ENCODE results near the gene PDE7B. TPM values are rescaled to one million over a fixed set of nuclear protein-coding genes. Genes with fewer than 3 reads are reported as not detected.

PDE7B gene
- total and polyA plus RNA-seq, 9 of the 15 experiments (the other 6 are each of a cell fraction or from before 2014, with no cell fraction given) = 0.01 TPM; not detected in 8

DNA sequence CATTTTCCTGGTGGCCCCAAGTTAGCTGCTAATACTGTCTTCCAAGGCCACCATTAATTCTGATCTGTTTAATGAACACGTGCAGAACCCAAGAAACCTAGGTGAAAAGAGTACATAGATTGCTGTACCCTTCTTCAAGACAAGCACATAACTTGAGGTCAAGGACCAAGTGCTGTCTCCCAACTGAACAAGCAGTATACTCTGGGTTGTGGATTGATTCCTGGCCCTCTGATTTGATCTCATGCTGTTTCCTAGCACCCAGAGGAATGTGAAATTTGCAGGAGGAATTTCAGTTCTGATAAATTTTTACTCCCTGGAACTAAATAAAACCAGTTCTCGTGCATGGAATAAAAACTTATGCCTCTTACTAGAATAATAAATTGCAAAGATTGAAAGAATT lies 323.0 kb downstream of the PDE7B start:
- H3K4me2 ChIP-seq (ENCODE audit: insufficient read depth, low read length) = no peak overlapping the region
- no peak for FAIRE-seq
- no peak overlapping the region for H3K27ac ChIP-seq (ENCODE audit: extremely low read depth, low read depth, low read length)
- no peaks in the 10 kb centered on the region for H3K9me3 ChIP-seq (replicated peaks; ENCODE audit: control insufficient read depth, insufficient read depth, low read depth, low read length)
- TF ChIP-seq FOXK2 (conservative IDR thresholded peaks at IDR 0.05 in 1 of 2, IDR thresholded peaks at IDR 0.05 in 1 of 2; ENCODE audit: low read depth in 2 of 2) (no peak), STAG1 (CRISPR knock-in tag; IDR thresholded peaks at IDR 0.05; ENCODE audit: borderline replicate concordance) (no peak), TEAD2 (tag; IDR thresholded peaks at IDR 0.05) (no peak), ZNF644 (tag; IDR thresholded peaks at IDR 0.05; ENCODE audit: low read depth) (no peak), ZNF12 (CRISPR knock-in tag; IDR thresholded peaks at IDR 0.05) (no peak), CHD2 (IDR thresholded peaks at IDR 0.05; ENCODE audit: low read depth, low read length) (no peak), BCL6 (CRISPR knock-in tag; IDR thresholded peaks at IDR 0.05) (no peak), TARDBP (IDR thresholded peaks at IDR 0.05) (no peak)
- TF ChIP-seq, protein P1, sequence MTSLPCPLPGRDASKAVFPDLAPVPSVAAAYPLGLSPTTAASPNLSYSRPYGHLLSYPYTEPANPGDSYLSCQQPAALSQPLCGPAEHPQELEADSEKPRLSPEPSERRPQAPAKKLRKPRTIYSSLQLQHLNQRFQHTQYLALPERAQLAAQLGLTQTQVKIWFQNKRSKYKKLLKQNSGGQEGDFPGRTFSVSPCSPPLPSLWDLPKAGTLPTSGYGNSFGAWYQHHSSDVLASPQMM (CRISPR knock-in tag; IDR thresholded peaks at IDR 0.05) = no peak
- TF ChIP-seq, protein P2, sequence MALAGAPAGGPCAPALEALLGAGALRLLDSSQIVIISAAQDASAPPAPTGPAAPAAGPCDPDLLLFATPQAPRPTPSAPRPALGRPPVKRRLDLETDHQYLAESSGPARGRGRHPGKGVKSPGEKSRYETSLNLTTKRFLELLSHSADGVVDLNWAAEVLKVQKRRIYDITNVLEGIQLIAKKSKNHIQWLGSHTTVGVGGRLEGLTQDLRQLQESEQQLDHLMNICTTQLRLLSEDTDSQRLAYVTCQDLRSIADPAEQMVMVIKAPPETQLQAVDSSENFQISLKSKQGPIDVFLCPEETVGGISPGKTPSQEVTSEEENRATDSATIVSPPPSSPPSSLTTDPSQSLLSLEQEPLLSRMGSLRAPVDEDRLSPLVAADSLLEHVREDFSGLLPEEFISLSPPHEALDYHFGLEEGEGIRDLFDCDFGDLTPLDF (CRISPR knock-in tag; IDR thresholded peaks at IDR 0.05) = no peak
- TF ChIP-seq, protein P3, sequence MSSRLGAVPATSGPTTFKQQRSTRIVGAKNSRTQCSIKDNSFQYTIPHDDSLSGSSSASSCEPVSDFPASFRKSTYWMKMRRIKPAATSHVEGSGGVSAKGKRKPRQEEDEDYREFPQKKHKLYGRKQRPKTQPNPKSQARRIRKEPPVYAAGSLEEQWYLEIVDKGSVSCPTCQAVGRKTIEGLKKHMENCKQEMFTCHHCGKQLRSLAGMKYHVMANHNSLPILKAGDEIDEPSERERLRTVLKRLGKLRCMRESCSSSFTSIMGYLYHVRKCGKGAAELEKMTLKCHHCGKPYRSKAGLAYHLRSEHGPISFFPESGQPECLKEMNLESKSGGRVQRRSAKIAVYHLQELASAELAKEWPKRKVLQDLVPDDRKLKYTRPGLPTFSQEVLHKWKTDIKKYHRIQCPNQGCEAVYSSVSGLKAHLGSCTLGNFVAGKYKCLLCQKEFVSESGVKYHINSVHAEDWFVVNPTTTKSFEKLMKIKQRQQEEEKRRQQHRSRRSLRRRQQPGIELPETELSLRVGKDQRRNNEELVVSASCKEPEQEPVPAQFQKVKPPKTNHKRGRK (tag; IDR thresholded peaks at IDR 0.05) = no peak
- no peaks in the 10 kb centered on the region for H3K36me3 ChIP-seq (ENCODE audit: control insufficient read depth, insufficient read depth, low read length)
- H2AFZ ChIP-seq (ENCODE audit: low read depth, low read length) = no peak overlapping the region
- ATAC-seq = no peak
- intact Hi-C loops (cut with micrococcal nuclease) (no loop called here), in situ Hi-C loops (cut with MboI) (no loop called here)
- no peaks in the 10 kb centered on the region for H3K79me2 ChIP-seq (ENCODE audit: control insufficient read depth, insufficient read depth, low read length)
- ChIA-PET POLR2A (no interaction called here), CTCF (ENCODE audit: low intra/inter-chr PET ratio) (no interaction called here)
- H3K9ac ChIP-seq (ENCODE audit: insufficient read depth in 1 of 2, low read depth in 2 of 2, low read length in 2 of 2) = no peak overlapping the region
- H4K20me1 ChIP-seq (replicated peaks; ENCODE audit: control insufficient read depth, insufficient read depth, low read length) = no peaks in the 10 kb centered on the region
- H3K4me1 ChIP-seq (replicated peaks in 1 of 2; ENCODE audit: control insufficient read depth in 2 of 2, insufficient read depth in 2 of 2, low read length in 2 of 2) = no peaks in the 10 kb centered on the region
- H3K27me3 ChIP-seq (ENCODE audit: control insufficient read depth in 2 of 2, insufficient read depth in 2 of 2, low read length in 2 of 2) = peaks cover 0 to 4% of the 10 kb centered on the region in 2 experiments; a peak in 1 of 5 replicates
- no peaks in the 10 kb centered on the region for H3K9me1 ChIP-seq (ENCODE audit: control insufficient read depth, insufficient read depth, low read length)
- H3K4me3 ChIP-seq = no peak overlapping the region
- DNase-seq (ENCODE audit: extremely low read depth in 1 of 4, low spot score in 3 of 4) = no peak
- 0% methylated on average over 2 of the region's 2 CpGs for WGBS (ENCODE audit: insufficient coverage, low coverage, missing lambda C conversion rate)
- no TSS peak for BruUV-seq (replicated peaks)
